ENCODE results near the gene ARG2. TPM values are rescaled to one million over a fixed set of nuclear protein-coding genes. Genes with fewer than 3 reads are reported as not detected.

The ARG2 gene
- total and polyA plus RNA-seq, 7 donors, result 1.3 to 133 (median 13.4) TPM

- peaks cover 0 to 3% of the 10 kb centered on the region in 2 donors for H3K36me3 ChIP-seq (ENCODE audit: insufficient read depth in 1 of 2, low read depth in 1 of 2)
- DNase-seq, result no peak
- no peak overlapping the region for H3K27ac ChIP-seq
- ATAC-seq, result no peak
- H3K9me3 ChIP-seq, result no peaks in the 10 kb centered on the region
- no peak for TF ChIP-seq CTCF (IDR thresholded peaks at IDR 0.05)
- intact Hi-C loops (cut with DNase I), result no loop called here
- no peak overlapping the region for H3K4me3 ChIP-seq
- peaks cover 12% of the 10 kb centered on the region for H3K4me1 ChIP-seq
- H3K27me3 ChIP-seq (ENCODE audit: insufficient read depth in 3 of 3, low read length in 2 of 3), result no peaks in the 10 kb centered on the region
These were observed 7.8 kb downstream of the ARG2 start for GRCh38 chr14:67627519-67627918.

GRCh38 chr14:67630186-67630585 lies 10.5 kb downstream of the ARG2 start:
- H3K4me3 ChIP-seq, result no peak overlapping the region
- H3K9me3 ChIP-seq, result no peaks in the 10 kb centered on the region
- WGBS, 3 donors, result 90 to 96% (median 91%) methylated on average over 4 of the region's 4 CpGs
- no peaks in the 10 kb centered on the region for H3K27me3 ChIP-seq (ENCODE audit: insufficient read depth in 3 of 3, low read length in 2 of 3)
- H3K27ac ChIP-seq, result no peak overlapping the region
- intact Hi-C loops (cut with DNase I), result no loop called here
- TF ChIP-seq CTCF (IDR thresholded peaks at IDR 0.05), result no peak
- no peak for DNase-seq
- no peak for ATAC-seq
- peaks cover 3 to 5% of the 10 kb centered on the region in 2 donors for H3K36me3 ChIP-seq (ENCODE audit: insufficient read depth in 1 of 2, low read depth in 1 of 2)
- no peaks in the 10 kb centered on the region for H3K4me1 ChIP-seq

- DNase-seq, result no peak
- Histone ChIP-seq H3K4me3 (no peak overlapping the region), H3K27me3 (ENCODE audit: insufficient read depth in 3 of 3, low read length in 2 of 3) (no peaks in the 10 kb centered on the region), H3K36me3 (ENCODE audit: insufficient read depth in 1 of 2, low read depth in 1 of 2) (peaks cover 3 to 5% of the 10 kb centered on the region in 2 donors), H3K4me1 (peaks cover under 1% of the 10 kb centered on the region), H3K9me3 (no peaks in the 10 kb centered on the region), H3K27ac (no peak overlapping the region)
- 79 to 80% (median 79%) methylated on average over 5 of the region's 5 CpGs for WGBS, 3 donors
- ATAC-seq, result no peak
- no peak for TF ChIP-seq CTCF (IDR thresholded peaks at IDR 0.05)
- intact Hi-C loops (cut with DNase I), result no loop called here
These were observed 11.2 kb downstream of the ARG2 start for GRCh38 chr14:67630938-67631337.

GRCh38 chr14:67633451-67634147 lies 13.9 kb downstream of the ARG2 start:
- Histone ChIP-seq H3K27ac (no peak overlapping the region), H3K36me3 (ENCODE audit: insufficient read depth in 1 of 2, low read depth in 1 of 2) (peaks cover 3 to 5% of the 10 kb centered on the region in 2 donors), H3K4me3 (no peak overlapping the region), H3K9me3 (no peaks in the 10 kb centered on the region), H3K4me1 (peaks cover 4% of the 10 kb centered on the region), H3K27me3 (ENCODE audit: insufficient read depth in 3 of 3, low read length in 2 of 3) (no peaks in the 10 kb centered on the region)
- intact Hi-C loops (cut with DNase I), result no loop called here
- TF ChIP-seq CTCF (IDR thresholded peaks at IDR 0.05), result no peak
- 87 to 91% (median 91%) methylated on average over 5 of the region's 5 CpGs for WGBS, 3 donors
- ATAC-seq, result no peak
- no peak for DNase-seq
